GM21723 (cell line): Measurements from ENCODE around the gene G6PC1.
"Not testable (repeated sequence)": the region's sequence is repeated elsewhere in the genome, so short reads cannot be mapped to it uniquely, and the experiment has no call there.

ENCODE experiments used
- ATAC-seq: cut with Tn5 transposase; IDR thresholded peaks from one replicate; pipeline ENCODE4 v1.9.1; 2021; ENCODE audit warnings: mild to moderate bottlenecking, moderate library complexity; ENCODE audit not compliant: unreplicated experiment

G6PC1 gene

GRCh38 chr17:42900460-42901331, at the start of gene G6PC1:
TSS of gene G6PC1 (plus strand) at chr17:42900799. CDS start at chr17:42900877, 78 bp downstream.
- ATAC-seq = no peak

DNA sequence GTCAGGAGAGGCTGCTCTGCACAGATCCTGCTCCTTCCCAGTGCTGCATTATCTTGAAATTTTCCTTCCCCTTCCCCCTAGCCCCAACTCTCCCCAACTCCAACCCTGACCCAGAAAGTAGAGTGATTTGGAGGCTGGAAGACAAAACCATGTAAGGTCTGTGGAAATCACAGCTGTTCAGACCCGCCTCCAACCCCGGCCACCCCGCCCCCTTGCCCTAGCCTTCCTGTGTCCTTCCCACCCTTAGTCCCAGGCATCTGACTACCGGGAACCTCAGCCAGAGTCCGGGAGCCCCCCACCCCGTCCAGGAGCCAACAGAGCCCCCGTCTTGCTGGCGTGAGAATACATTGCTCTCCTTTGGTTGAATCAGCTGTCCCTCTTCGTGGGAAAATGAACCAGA, 49.6 kb upstream of the G6PC1 start, which contains the start of gene AOC3:
Gene AOC3 (plus strand): TSS at position 246 of the 400 bp plus-strand sequence. CDS start 145 bp downstream, at position 391.
- ATAC-seq = no peak

GRCh38 chr17:42851371-42852240, 49.0 kb upstream of the G6PC1 start:
- not testable (repeated sequence) for ATAC-seq

DNA sequence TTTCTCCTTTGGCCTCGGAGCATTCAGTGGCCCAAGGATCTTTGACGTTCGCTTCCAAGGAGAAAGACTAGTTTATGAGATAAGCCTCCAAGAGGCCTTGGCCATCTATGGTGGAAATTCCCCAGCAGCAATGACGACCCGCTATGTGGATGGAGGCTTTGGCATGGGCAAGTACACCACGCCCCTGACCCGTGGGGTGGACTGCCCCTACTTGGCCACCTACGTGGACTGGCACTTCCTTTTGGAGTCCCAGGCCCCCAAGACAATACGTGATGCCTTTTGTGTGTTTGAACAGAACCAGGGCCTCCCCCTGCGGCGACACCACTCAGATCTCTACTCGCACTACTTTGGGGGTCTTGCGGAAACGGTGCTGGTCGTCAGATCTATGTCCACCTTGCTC, 48.2 kb upstream of the G6PC1 start:
- no peak for ATAC-seq

GRCh38 chr17:42853004-42853403, 47.6 kb upstream of the G6PC1 start:
- ATAC-seq = no peak

GRCh38 chr17:42853597-42853967, 47.0 kb upstream of the G6PC1 start:
- ATAC-seq = no peak

DNA sequence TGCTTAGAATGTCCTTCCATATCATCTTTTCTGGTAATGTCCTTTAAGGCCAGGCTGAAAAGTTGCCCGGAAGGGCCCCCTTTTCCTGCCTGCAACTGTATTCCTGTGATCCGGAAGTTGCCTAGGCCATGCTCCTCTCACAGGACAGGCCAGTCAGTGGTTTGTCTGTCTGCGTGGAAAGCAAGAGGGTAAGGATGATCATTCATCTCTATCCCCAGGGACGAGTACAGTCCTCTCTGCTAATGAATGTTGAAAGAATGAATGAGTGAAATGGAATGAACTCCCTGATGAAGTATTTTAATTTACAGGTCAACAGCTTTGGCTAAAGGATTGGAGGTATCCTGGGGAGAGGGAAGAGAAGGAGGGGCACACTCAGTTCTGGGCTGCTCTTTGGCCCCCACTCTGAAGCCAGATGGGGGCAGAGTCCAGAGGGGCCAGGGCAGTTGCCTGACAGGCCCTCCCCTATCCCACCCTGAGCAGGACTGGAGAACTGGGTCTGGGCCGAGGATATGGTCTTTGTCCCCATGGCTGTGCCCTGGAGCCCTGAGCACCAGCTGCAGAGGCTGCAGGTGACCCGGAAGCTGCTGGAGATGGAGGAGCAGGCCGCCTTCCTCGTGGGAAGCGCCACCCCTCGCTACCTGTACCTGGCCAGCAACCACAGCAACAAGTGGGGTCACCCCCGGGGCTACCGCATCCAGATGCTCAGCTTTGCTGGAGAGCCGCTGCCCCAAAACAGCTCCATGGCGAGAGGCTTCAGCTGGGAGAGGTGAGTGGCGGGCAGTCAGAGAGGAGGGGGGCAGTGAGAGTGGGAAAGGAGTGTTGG, 46.4 kb upstream of the G6PC1 start:
- ATAC-seq = no peak

DNA sequence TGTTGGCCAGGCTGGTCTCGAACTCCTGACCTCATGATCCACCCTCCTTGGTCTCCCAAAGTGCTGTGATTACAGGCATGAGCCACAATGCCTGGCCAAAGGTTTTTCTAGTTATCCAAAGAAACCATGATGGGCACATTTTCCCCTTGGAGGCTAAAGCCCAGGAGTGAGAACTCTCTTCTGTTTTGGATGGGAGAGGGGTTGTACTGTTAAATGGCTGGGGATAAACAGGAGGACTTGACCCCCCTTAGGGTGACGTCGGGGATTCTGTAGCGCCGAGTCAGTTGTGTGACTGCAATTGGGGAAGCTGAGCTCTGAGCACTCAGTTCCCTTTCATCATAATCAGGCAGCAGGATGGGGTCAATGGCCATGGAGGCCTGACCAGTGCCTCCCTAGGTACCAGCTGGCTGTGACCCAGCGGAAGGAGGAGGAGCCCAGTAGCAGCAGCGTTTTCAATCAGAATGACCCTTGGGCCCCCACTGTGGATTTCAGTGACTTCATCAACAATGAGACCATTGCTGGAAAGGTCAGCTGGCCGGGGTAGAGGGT, 45.5 kb upstream of the G6PC1 start:
- no peak for ATAC-seq

DNA sequence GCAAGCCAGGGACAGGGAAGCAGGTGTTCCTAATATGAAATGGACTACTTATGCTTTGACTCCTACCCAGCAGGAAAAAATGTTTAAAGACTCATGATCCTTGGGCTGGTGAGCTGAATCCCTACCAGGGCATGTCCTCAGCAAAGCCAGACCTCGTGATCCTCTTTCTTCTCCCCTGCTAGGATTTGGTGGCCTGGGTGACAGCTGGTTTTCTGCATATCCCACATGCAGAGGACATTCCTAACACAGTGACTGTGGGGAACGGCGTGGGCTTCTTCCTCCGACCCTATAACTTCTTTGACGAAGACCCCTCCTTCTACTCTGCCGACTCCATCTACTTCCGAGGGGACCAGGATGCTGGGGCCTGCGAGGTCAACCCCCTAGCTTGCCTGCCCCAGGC, 44.5 kb upstream of the G6PC1 start:
- not testable (repeated sequence) for ATAC-seq

DNA sequence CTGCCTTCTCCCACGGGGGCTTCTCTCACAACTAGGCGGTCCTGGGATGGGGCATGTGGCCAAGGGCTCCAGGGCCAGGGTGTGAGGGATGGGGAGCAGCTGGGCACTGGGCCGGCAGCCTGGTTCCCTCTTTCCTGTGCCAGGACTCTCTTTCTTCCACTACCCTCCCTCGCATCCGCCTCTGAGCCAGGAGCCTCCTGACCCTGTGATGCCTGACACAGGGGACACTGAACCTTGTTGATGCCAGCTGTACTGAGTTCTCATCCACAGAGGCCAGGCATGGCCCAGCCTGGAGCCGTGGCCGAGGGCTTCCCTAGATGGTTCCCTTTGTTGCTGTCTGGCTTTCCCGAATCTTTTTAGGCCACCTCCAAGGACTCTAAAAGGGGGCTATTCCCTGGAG, 44.1 kb upstream of the G6PC1 start:
- not testable (repeated sequence) for ATAC-seq

DNA sequence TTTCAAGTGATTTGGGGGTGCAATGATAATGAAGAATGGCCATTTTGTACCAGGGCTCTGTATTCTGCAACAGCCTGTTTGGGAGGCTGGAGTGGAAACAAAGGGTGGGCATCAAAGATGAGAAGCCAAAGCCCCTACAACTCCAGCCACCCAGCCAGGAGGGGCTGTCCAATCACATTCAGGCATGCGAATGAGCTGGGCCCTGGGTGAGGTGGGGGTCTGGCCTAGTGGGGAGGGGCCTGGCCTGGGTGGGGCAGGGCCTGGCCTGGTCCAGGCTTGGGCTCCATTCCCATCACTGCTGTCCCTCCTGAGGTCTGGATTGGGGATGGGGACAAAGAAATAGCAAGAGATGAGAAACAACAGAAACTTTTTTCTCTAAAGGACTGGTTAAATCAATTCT, 43.2 kb upstream of the G6PC1 start:
- no peak for ATAC-seq

GRCh38 chr17:42865638-42866094, 34.9 kb upstream of the G6PC1 start:
- no peak for ATAC-seq

- ATAC-seq = no peak
These were observed 34.4 kb upstream of the G6PC1 start for GRCh38 chr17:42866216-42866615.

DNA sequence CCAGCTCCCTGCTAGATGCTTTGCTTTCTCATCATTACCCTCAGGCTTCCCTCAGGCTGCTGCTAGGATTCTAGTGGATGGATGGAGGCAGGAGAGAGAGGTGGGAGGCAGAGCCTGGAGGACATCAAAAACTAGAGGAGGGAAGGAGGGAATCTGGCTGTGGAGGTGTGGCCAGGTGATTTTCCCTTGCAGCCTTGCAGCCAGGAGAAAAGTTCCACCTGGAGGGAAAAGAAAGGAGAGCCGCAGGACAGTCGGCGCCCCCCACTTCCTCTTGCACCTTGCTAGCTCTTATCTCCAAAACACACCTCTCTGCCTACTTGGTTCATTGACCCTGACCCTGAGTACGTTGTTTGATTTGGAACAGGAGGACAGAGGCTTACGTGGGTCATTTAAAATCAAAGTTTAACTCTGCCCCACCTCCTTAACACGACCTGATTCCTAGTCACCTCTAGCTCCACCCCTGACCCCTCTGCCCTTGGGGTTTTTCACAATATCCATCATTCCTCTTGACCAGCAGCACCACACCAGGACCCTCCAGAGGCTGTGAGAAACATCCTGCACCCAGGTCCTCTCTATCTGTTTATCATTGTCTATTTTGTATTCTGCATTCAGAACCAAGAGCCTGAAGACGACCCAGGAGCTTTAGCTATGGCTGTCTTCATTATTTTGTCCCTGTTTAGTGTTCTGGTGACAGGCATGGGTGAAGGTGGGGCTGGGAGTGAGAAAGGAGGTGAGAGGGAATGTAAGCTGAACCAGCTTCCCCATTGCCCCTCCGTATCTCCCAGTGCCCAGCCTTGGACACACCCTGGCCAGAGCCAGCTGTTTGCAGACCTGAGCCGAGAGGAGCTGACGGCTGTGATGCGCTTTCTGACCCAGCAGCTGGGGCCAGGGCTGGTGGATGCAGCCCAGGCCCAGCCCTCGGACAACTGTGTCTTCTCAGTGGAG, 33.7 kb upstream of the G6PC1 start:
- no peak for ATAC-seq

- ATAC-seq = not testable (repeated sequence)
These were observed 32.8 kb upstream of the G6PC1 start for GRCh38 chr17:42867694-42868261.

DNA sequence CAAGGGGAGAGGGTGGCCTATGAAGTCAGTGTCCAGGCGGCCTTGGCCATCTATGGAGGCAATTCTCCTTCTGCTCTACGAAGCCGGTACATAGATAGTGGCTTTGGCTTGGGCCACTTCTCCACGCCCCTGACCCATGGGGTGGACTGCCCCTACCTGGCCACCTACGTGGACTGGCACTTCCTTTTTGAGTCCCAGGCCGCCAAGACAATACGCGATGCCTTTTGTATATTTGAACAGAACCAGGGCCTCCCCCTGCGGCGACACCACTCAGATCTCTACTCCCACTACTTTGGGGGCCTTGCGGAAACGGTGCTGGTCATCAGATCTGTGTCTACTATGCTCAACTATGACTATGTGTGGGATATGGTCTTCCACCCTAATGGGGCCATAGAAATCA, 32.3 kb upstream of the G6PC1 start:
- ATAC-seq = no peak

- ATAC-seq = no peak
These were observed 29.0 kb upstream of the G6PC1 start for GRCh38 chr17:42871647-42872046.

GRCh38 chr17:42872251-42872965, 28.2 kb upstream of the G6PC1 start:
- ATAC-seq = no peak
